Gastrocnemius medialis (tissue), 4 donors: ENCODE measurements around the gene AGER. TPM values are rescaled to one million over a fixed set of nuclear protein-coding genes. Genes with fewer than 3 reads are reported as not detected.

Source experiments
- ATAC-seq, 2 donors: fragments of 150-250 bp; one replicate each; pipeline ENCODE4 v1.9.1; 2016
- DNase-seq, 2 donors: peaks; one replicate each; pipeline ENCODE4 v3.0.0-alpha.2; 2019
- H3K27ac ChIP-seq, 4 donors: fragments of 200-600 bp; sonication (generic); 1 replicate in 1 of 4; 2 replicates in 3 of 4; pipeline ENCODE4 v1.5.1; 2016 to 2018; ENCODE audit warnings: mild to moderate bottlenecking in 2 of 4, moderate library complexity in 1 of 4
- H3K27me3 ChIP-seq, 3 donors: fragments of 200-600 bp; sonication (generic) in 2 of 3; 1 replicate in 1 of 3; 2 replicates in 2 of 3; pipeline versions ENCODE4 v1.5.1 to v1.6.0; 2016 to 2019; ENCODE audit warnings: mild to moderate bottlenecking in 1 of 3, moderate library complexity in 1 of 3
- H3K36me3 ChIP-seq, 2 donors: fragments of 200-600 bp; sonication (generic) in 1 of 2; one replicate each; pipeline ENCODE4 v1.5.1; 2017 to 2018
- H3K4me1 ChIP-seq, 2 donors: fragments of 200-600 bp; sonication (generic) in 1 of 2; one replicate each; pipeline ENCODE4 v1.5.1; 2016 to 2017; ENCODE audit warnings: mild to moderate bottlenecking in 2 of 2
- H3K4me3 ChIP-seq, 4 donors: fragments of 200-600 bp; sonication (generic) in 3 of 4; 1 replicate in 1 of 4; 2 replicates in 3 of 4; pipeline ENCODE4 v1.5.1; 2016 to 2019; ENCODE audit warnings: mild to moderate bottlenecking in 2 of 4
- H3K9me3 ChIP-seq, 3 donors: fragments of 200-600 bp; sonication (generic) in 2 of 3; 1 replicate in 1 of 3; 2 replicates in 2 of 3; pipeline ENCODE4 v1.5.1; 2016 to 2019
- CTCF ChIP-seq, 5 experiments: fragments of 450-650 bp in 3 of 5; fragments of 200-600 bp in 2 of 5; sonication (generic) in 2 of 5; IDR thresholded peaks in 4 of 5; conservative IDR thresholded peaks in 1 of 5; 1 replicate in 4 of 5; 2 replicates in 1 of 5; pipeline ENCODE4 v1.5.1; 2016 to 2019; ENCODE audit warnings: antibody characterized with exemption in 5 of 5, mild to moderate bottlenecking in 3 of 5, moderate library complexity in 3 of 5
- POLR2A ChIP-seq, 2 donors: fragments of 450-650 bp; IDR thresholded peaks; one replicate each; pipeline ENCODE4 v1.6.1; 2017; ENCODE audit warnings: antibody characterized with exemption in 2 of 2, mild to moderate bottlenecking in 2 of 2, moderate library complexity in 2 of 2
- in situ Hi-C, 4 donors: fragments of 200-750 bp; cut with MboI; loops; one replicate each; pipeline versions ENCODE4 v1.15.0 to v1.8.0; 2017; ENCODE audit warnings: low sequenced_read_pairs in 4 of 4
- intact Hi-C: fragments of 100-400 bp; cut with DNase I; formaldehyde crosslinking; loops from one replicate; pipeline ENCODE4 v1.15.1; 2023; ENCODE audit warnings: low total_unique reads
- total RNA-seq, 4 donors: library from RNA; depleted of rRNA; stranded (reverse); fragments of >200 nt; gene quantifications; one replicate each; pipeline versions ENCODE4 v1.1.0 to v1.2.3, GENCODE V29; 2016

The AGER gene
- total RNA-seq, 4 donors from 2014 or later = 1.9 TPM; not detected in 3

DNA sequence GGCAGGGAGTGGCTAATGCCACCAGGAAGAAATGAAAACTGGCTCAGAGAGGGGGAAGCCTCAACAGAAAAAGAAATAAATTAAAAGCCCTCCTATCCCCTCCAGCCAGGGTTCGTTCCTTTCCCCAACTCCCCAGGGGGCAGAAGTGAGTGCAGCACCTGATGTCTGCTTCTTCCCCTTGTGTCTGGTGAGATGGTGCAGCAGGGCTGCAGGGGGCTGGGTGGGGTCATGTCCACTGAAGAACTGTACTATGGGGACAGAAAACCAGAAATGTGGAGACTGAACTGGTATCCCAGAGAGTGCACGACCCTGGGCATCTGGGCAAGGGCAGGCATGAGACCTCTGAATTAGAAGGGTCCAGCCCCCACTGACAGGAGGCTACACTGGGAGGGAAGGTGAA lies 15.7 kb downstream of the AGER start:
- intact Hi-C loops = no loop called here
- ATAC-seq (no peak), DNase-seq (no peak)

GRCh38 chr6:32167761-32168262 lies 16.2 kb downstream of the AGER start:
- Histone ChIP-seq H3K9me3 (no peaks in the 10 kb centered on the region), H3K27me3 (no peaks in the 10 kb centered on the region), H3K27ac (no peak overlapping the region), H3K36me3 (peaks cover 0 to 42% of the 10 kb centered on the region in 2 donors), H3K4me1 (no peaks in the 10 kb centered on the region), H3K4me3 (no peak overlapping the region)
- in situ Hi-C loops = no loop called here
- DNase-seq (no peak), ATAC-seq (no peak)
- TF ChIP-seq POLR2A (IDR thresholded peaks at IDR 0.05) = no peak
- intact Hi-C loops = no loop called here

More for the DNA sequence above, 15.7 kb downstream of the AGER start:
- Histone ChIP-seq H3K27me3 (no peaks in the 10 kb centered on the region), H3K27ac (no peak overlapping the region), H3K36me3 (peaks cover 0 to 42% of the 10 kb centered on the region in 2 donors), H3K4me1 (no peaks in the 10 kb centered on the region), H3K4me3 (no peak overlapping the region), H3K9me3 (no peaks in the 10 kb centered on the region)
- in situ Hi-C loops = no loop called here
- TF ChIP-seq POLR2A (IDR thresholded peaks at IDR 0.05) (no peak), CTCF (IDR thresholded peaks at IDR 0.05 in 4 of 5, conservative IDR thresholded peaks at IDR 0.05 in 1 of 5) (no peak)

GRCh38 chr6:32167154-32167760 lies 16.8 kb downstream of the AGER start:
- Histone ChIP-seq H3K9me3 (no peaks in the 10 kb centered on the region), H3K36me3 (peaks cover 0 to 42% of the 10 kb centered on the region in 2 donors)
- no peak for ATAC-seq

GRCh38 chr6:32166411-32167061 lies 17.5 kb downstream of the AGER start:
- ATAC-seq (no peak), DNase-seq (no peak)
- TF ChIP-seq CTCF (IDR thresholded peaks at IDR 0.05 in 4 of 5, conservative IDR thresholded peaks at IDR 0.05 in 1 of 5) = no peak
- TF ChIP-seq POLR2A (IDR thresholded peaks at IDR 0.05) = no peak
- H3K4me3 ChIP-seq = no peak overlapping the region
- H3K4me1 ChIP-seq = no peaks in the 10 kb centered on the region
- intact Hi-C loops = no loop called here
- in situ Hi-C loops = no loop called here
- no peaks in the 10 kb centered on the region for H3K9me3 ChIP-seq
- H3K27me3 ChIP-seq = no peaks in the 10 kb centered on the region
- H3K36me3 ChIP-seq = peaks cover 0 to 42% of the 10 kb centered on the region in 2 donors
- no peak overlapping the region for H3K27ac ChIP-seq

More at GRCh38 chr6:32167154-32167760, 16.8 kb downstream of the AGER start:
- intact Hi-C loops (no loop called here), in situ Hi-C loops (no loop called here)
- no peak for DNase-seq
- Histone ChIP-seq H3K4me3 (no peak overlapping the region), H3K27me3 (no peaks in the 10 kb centered on the region), H3K27ac (no peak overlapping the region), H3K4me1 (no peaks in the 10 kb centered on the region)
- TF ChIP-seq CTCF (IDR thresholded peaks at IDR 0.05 in 4 of 5, conservative IDR thresholded peaks at IDR 0.05 in 1 of 5) = no peak
- TF ChIP-seq POLR2A (IDR thresholded peaks at IDR 0.05) = no peak

DNA sequence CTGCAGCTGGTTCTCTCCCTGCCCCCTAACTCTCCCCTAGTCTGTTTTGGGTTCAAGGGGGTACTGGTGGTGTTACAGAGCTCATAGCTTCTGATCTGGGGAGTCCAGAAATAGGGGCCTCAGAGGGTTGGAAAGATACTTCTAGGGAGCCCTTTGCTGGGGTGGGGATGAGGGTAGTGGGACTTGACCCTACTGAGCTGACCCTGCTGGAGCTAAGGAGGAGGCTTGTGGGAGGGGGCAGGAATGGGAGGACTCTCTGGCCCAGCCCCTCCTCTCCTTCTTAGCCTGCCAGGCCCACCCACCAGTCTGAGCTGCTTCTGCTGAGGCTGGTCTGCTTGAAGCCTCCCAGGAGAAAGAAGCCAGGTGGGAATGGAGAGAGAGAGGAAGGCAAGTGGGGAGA lies 19.8 kb downstream of the AGER start, which contains the start of gene EGFL8:
Gene EGFL8, plus strand, starts transcription at position 301 of the 400 bp plus-strand sequence. CDS start 1,571 bp downstream, outside the sequence.
- Histone ChIP-seq H3K27me3 (no peaks in the 10 kb centered on the region), H3K4me3 (no peak within 1 kb of the TSS), H3K36me3 (peaks cover 0 to 29% of the 10 kb centered on the region in 2 donors), H3K4me1 (no peaks in the 10 kb centered on the region), H3K27ac (peak within 1 kb of the TSS; percentile 20 to 47 (median 26)), H3K9me3 (no peaks in the 10 kb centered on the region)
- ATAC-seq = no peak
- no peak for DNase-seq
- intact Hi-C loops (no loop called here), in situ Hi-C loops (no loop called here)
- TF ChIP-seq CTCF (IDR thresholded peaks at IDR 0.05 in 4 of 5, conservative IDR thresholded peaks at IDR 0.05 in 1 of 5) (no peak), POLR2A (IDR thresholded peaks at IDR 0.05) (no peak)
